Fibroblast of villous mesenchyme (primary cell): ENCODE data around the gene ATG9B. TPM values are rescaled to one million over a fixed set of nuclear protein-coding genes. Genes with fewer than 3 reads are reported as not detected.
A peak's percentile ranks its signal among the peaks of the same experiment; 100 is the strongest.

Experiments used
- DNase-seq: peaks from one replicate; pipeline ENCODE4 v3.0.0-alpha.2; 2010; ENCODE audit warnings: low read depth
- H3K4me3 ChIP-seq: 2 replicates; pipeline ENCODE4 v1.5.1; 2011; ENCODE audit warnings: low read depth, mild to moderate bottlenecking, low read length
- total RNA-seq: library from RNA; depleted of rRNA; stranded (reverse); fragments of >200 nt; gene quantifications from 2 replicates; pipeline ENCODE4 v1.2.3, GENCODE V29; 2012
- TF ChIP-seq, protein P1 (sequence below): IDR thresholded peaks from 2 replicates; pipeline ENCODE4 v1.5.1; 2012; ENCODE audit warnings: low read depth, mild to moderate bottlenecking, low read length; ENCODE audit not compliant: insufficient read depth

ATG9B gene
- total RNA-seq, 1 donor: under 0.01 TPM

DNA sequence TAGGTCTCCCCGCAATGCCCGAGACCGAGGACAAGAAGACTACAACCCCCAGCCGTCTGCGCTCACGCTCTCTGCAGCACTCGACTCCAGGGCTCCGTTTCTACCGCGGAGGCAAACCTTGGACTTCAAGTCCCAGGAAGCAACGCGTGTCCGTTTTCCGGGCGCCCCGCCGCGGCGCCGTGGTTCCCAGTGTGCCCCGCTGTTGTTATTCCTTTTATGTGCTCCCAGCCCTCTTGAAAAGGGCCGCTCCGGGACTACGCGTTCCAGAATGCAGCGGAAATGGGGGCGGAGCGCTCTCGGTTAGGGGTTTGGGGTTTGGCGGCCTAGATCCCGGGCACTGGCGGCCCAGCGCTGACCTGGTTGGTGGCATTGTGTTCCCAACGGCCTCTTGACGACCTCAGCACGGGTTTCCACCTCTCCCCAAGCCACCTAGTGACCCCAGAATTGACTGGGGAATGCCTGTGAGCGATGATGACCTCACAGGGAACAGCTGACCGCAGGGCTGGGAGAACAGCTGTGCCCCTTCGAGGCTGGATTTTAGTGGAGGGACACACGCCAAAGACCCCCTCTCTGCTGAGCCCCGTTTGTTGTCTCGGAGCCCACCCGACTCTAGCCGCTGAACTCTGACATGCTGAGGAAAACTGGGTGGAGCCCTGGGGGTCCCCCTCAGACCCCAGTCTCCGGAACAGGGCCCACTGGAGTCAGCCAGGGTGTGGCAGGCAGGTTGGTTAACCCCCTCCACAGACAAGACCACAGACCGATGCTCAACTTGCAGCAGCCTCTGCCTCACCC, 33.9 kb upstream of the ATG9B start:
- peak overlapping the region; percentile 87 for H3K4me3 ChIP-seq
- peak; percentile 100 for DNase-seq
- TF ChIP-seq, protein P1, sequence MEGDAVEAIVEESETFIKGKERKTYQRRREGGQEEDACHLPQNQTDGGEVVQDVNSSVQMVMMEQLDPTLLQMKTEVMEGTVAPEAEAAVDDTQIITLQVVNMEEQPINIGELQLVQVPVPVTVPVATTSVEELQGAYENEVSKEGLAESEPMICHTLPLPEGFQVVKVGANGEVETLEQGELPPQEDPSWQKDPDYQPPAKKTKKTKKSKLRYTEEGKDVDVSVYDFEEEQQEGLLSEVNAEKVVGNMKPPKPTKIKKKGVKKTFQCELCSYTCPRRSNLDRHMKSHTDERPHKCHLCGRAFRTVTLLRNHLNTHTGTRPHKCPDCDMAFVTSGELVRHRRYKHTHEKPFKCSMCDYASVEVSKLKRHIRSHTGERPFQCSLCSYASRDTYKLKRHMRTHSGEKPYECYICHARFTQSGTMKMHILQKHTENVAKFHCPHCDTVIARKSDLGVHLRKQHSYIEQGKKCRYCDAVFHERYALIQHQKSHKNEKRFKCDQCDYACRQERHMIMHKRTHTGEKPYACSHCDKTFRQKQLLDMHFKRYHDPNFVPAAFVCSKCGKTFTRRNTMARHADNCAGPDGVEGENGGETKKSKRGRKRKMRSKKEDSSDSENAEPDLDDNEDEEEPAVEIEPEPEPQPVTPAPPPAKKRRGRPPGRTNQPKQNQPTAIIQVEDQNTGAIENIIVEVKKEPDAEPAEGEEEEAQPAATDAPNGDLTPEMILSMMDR: no peak

DNA sequence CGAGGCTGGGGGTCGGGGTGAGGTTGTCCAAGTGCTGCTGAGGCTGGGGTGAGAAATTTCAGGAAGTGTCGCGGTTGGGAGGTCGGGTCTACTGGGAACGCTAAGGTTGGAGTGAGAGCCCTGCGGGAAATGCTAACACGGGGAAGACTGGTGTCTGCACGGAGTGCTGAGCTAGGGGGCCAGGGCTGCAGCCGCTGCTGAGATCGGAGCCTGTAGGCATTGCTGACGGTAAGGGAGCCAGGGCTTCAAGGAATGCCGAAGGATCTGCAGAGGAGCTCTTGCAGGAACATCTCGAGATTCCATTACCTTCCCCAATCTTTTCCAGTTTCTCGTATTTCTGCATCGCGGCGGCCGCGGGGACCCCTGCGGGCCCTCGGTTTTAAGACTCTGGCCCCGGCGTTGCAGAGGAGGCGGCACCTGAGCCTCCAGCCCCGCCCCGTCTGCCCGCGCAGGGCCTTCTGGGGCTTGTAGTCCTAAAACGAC, 33.3 kb upstream of the ATG9B start, which contains the start of gene CDK5:
Gene CDK5, minus strand, starts transcription at position 392 of the 483 bp plus-strand sequence. Its CDS starts 49 bp downstream, at position 343.
- H3K4me3 ChIP-seq: peak within 1 kb of the TSS; percentile 87
- TF ChIP-seq, protein P1: no peak
- DNase-seq: no peak

DNA sequence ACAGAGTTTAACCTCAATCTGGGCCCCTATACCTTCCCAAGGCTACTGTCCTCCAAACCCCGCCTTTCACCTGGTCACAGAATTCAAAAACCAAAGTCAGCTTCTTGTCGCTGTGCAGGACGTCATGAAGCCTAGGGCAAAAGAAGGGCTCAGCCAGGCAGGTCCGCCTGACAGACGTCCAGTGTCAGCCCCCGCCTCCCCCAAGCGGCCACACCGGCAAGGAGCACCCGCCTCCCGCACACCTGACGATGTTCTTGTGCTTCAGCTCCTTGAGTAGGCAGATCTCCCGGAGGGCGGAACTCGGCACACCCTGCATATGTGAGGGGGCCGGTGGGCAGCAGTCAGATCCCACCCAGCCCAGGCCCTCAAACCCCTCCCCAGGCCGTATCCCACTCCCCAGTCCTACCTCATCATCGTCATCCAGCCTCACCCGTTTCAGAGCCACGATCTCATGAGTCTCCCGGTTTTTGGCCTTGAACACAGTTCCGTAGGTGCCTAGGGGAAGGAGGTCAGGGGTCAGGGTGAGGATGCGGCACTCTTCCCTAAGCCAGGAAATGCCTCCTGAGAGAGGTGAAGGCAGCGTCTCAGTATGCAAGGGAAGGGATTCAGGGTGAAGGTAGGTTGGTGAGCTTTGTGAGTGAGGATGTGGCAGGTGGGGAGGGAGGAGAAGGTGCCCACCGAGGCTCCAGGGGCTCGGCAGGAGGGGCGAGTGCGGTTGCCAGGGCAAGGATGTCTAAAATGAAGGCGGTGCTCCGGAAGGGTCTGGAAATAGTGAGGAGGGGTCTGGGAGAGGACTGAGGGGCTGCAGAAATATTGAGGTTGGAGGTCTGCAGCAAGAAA, 32.6 kb upstream of the ATG9B start:
- DNase-seq: no peak
- H3K4me3 ChIP-seq: peak overlapping the region; percentile 87
- TF ChIP-seq, protein P1: no peak

DNA sequence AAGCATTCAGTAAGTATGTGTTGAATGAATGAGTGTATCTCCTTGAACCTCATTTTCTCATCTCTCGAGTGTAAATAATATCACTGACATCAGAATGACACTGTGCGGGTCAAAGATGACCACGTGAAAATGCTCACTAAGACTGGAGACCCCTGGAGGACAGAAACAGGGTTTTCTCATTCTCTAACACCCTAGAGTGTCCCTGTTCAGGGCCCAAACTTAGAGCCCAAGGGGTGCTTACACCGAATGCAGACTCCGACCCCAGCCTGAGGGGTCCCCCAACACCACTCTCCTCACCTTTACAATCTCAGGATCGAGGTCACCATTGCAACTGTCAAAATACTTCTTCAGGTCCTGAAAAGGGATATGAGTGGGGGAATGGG, 32.0 kb upstream of the ATG9B start:
- DNase-seq: no peak
- H3K4me3 ChIP-seq: no peak overlapping the region
- TF ChIP-seq, protein P1: peak; percentile 13

DNA sequence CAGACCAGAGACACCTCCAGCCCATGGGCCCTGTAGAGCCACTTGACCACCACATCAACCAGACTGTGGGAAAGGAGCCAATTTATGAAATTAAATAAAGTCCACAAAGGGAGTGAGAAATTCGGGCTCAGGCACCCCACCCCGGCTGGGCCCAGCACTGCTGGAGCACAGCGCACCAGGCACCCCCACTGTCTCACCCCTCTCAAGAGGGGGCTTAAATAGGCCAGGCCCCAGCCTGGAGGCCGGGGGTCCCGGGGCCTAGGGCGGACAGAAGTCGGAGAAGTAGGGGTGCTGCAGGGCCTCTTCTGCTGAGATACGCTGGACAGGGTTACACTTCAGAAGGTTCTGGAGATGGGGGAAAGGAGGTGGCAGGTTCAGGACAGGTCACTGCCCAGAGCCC, 29.5 kb upstream of the ATG9B start:
- H3K4me3 ChIP-seq: no peak overlapping the region
- DNase-seq: no peak
- TF ChIP-seq, protein P1: no peak

DNA sequence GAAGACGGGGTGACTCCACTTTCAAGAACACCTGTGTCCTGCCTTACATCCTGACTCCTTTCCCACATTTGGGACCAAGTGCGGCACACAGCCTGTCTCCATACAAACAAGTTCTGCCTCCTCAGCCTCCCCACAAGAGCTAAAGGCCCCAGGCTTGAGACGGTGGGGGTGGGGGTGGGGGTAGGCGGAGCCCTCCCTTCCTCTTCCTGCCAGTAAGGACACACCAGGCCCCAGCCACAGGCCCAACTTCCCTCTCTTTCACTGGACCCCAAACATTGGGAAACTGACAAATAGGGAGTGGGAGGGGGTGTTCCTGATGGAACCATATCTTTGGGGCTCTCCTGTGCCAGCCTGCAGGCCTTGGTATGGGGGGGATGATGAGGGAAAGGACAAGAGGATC, 28.8 kb upstream of the ATG9B start:
- no peak for DNase-seq
- TF ChIP-seq, protein P1: no peak
- no peak overlapping the region for H3K4me3 ChIP-seq
